GM21526 (cell line): ENCODE results near the gene CCDC39.

Experiments
- ATAC-seq: cut with Tn5 transposase; IDR thresholded peaks from one replicate; pipeline ENCODE4 v1.9.1; 2021; ENCODE audit warnings: moderate library complexity; ENCODE audit not compliant: unreplicated experiment, low FRiP score

Gene CCDC39

GRCh38 chr3:180679178-180680096 lies at the start of gene CCDC39:
Gene CCDC39, minus strand, starts transcription at chr3:180679489. Its CDS starts 109 bp downstream, at chr3:180679380.
- peak; percentile 97 for ATAC-seq

GRCh38 chr3:180720012-180720411 lies 40.7 kb upstream of the CCDC39 start:
- no peak for ATAC-seq

GRCh38 chr3:180707896-180708295 lies 28.6 kb upstream of the CCDC39 start:
- no peak for ATAC-seq

GRCh38 chr3:180705619-180706018 lies 26.3 kb upstream of the CCDC39 start:
- ATAC-seq = no peak

GRCh38 chr3:180704532-180704931 lies 25.2 kb upstream of the CCDC39 start:
- ATAC-seq = no peak

GRCh38 chr3:180700941-180701340 lies 21.7 kb upstream of the CCDC39 start:
- no peak for ATAC-seq

- ATAC-seq = no peak
These were observed 19.5 kb upstream of the CCDC39 start for GRCh38 chr3:180698760-180699270.

GRCh38 chr3:180694321-180694720 lies 15.0 kb upstream of the CCDC39 start:
- ATAC-seq = no peak

GRCh38 chr3:180693656-180694055 lies 14.4 kb upstream of the CCDC39 start:
- no peak for ATAC-seq

- no peak for ATAC-seq
These were observed 10.8 kb upstream of the CCDC39 start for GRCh38 chr3:180690061-180690460.

- ATAC-seq = no peak
These were observed 5.5 kb upstream of the CCDC39 start for GRCh38 chr3:180684807-180685206.

GRCh38 chr3:180683816-180684215 lies 4.5 kb upstream of the CCDC39 start:
- ATAC-seq = no peak

- peak; percentile 46 for ATAC-seq
These were observed 775 bp upstream of the CCDC39 start for GRCh38 chr3:180680097-180680430.

GRCh38 chr3:180678231-180678630 lies 1.1 kb downstream of the CCDC39 start:
- no peak for ATAC-seq

GRCh38 chr3:180661444-180661843 lies 17.8 kb downstream of the CCDC39 start:
- ATAC-seq = no peak

- ATAC-seq = no peak
These were observed 22.2 kb downstream of the CCDC39 start for GRCh38 chr3:180657094-180657493.

- ATAC-seq = no peak
These were observed 22.9 kb downstream of the CCDC39 start for GRCh38 chr3:180656406-180656805.

GRCh38 chr3:180646187-180646790 lies 33.0 kb downstream of the CCDC39 start:
- peak; percentile 76 for ATAC-seq

GRCh38 chr3:180640987-180641386 lies 38.3 kb downstream of the CCDC39 start:
- no peak for ATAC-seq

GRCh38 chr3:180633722-180634121 lies 45.6 kb downstream of the CCDC39 start:
- no peak for ATAC-seq

GRCh38 chr3:180631317-180631716 lies 48.0 kb downstream of the CCDC39 start:
- no peak for ATAC-seq

- ATAC-seq = no peak
These were observed 48.9 kb downstream of the CCDC39 start for GRCh38 chr3:180630371-180630770.
